HepG2 (cell line): ENCODE measurements around the gene GRK4. TPM values are rescaled to one million over a fixed set of nuclear protein-coding genes. Genes with fewer than 3 reads are reported as not detected.

Source experiments
- HDAC6 ChIP-seq: fragments of 200-600 bp; sonication (generic); IDR thresholded peaks from 2 replicates; pipeline ENCODE4 v1.7.0; 2017; ENCODE audit warnings: mild to moderate bottlenecking, antibody characterized with exemption, low read length, low read depth
- HMGXB3 ChIP-seq: sonication (generic); formaldehyde crosslinking; IDR thresholded peaks from 2 replicates; pipeline ENCODE4 v1.4.0; 2020; ENCODE audit warnings: missing genetic modification reagents, borderline replicate concordance
- MLXIP ChIP-seq: sonication (generic); formaldehyde crosslinking; IDR thresholded peaks from 2 replicates; pipeline ENCODE4 v1.9.0; 2021; ENCODE audit warnings: missing genetic modification reagents, borderline replicate concordance
- MTF2 ChIP-seq: sonication (generic); formaldehyde crosslinking; IDR thresholded peaks from 2 replicates; pipeline ENCODE4 v1.5.0; 2020; ENCODE audit warnings: missing genetic modification reagents, borderline replicate concordance
- SAFB2 ChIP-seq: sonication (generic); formaldehyde crosslinking; IDR thresholded peaks from 2 replicates; pipeline ENCODE4 v1.5.1; 2020; ENCODE audit warnings: missing genetic modification reagents, low read depth, mild to moderate bottlenecking, borderline replicate concordance
- TBL1XR1 ChIP-seq: fragments of 150-350 bp; IDR thresholded peaks from 2 replicates; pipeline ENCODE4 v1.6.1; 2014; ENCODE audit warnings: borderline replicate concordance, low read length; ENCODE audit not compliant: partially characterized antibody
- U2AF1 ChIP-seq: fragments of 200-400 bp; formaldehyde crosslinking; optimal IDR thresholded peaks from 2 replicates; pipeline ENCODE3; 2017; ENCODE audit warnings: mild to moderate bottlenecking, low read depth, low read length
- UBTF ChIP-seq: sonication (generic); formaldehyde crosslinking; IDR thresholded peaks from 2 replicates; pipeline ENCODE4 v1.4.0; 2020; ENCODE audit warnings: mild to moderate bottlenecking, missing genetic modification reagents
- ZNF354B ChIP-seq: sonication (generic); formaldehyde crosslinking; IDR thresholded peaks from 2 replicates; pipeline ENCODE4 v1.8.0; 2022; ENCODE audit warnings: mild to moderate bottlenecking, missing genetic modification reagents
- ZNF460 ChIP-seq: sonication (generic); formaldehyde crosslinking; IDR thresholded peaks from 2 replicates; pipeline ENCODE4 v1.5.1; 2020; ENCODE audit warnings: missing genetic modification reagents, mild to moderate bottlenecking, borderline replicate concordance
- ZNF605 ChIP-seq: sonication (generic); formaldehyde crosslinking; IDR thresholded peaks from 2 replicates; pipeline ENCODE4 v1.8.0; 2022; ENCODE audit warnings: mild to moderate bottlenecking, missing genetic modification reagents
- polyA plus RNA-seq, 8 experiments: library from polyadenylated mRNA; depleted of rRNA in 3 of 8; stranded (reverse) in 7 of 8; unstranded in 1 of 8; fragments of >200 nt; fragmentation: Illumina TruSeq in 4 of 8; extraction: Trizol in 4 of 8; gene quantifications; 2 replicates each; pipeline versions ENCODE4 v1.2.1 to v1.2.3, GENCODE V29; 2011 to 2016; ENCODE audit warnings: low read depth in 4 of 8, missing spikeins in 1 of 8, mixed read lengths in 1 of 8; ENCODE audit not compliant: insufficient read depth in 1 of 8
- total RNA-seq, 5 experiments: library from RNA; depleted of rRNA; stranded (reverse); fragments of >200 nt; fragmentation: Illumina TruSeq; extraction: Trizol; gene quantifications; 2 replicates each; pipeline ENCODE4 v1.2.3, GENCODE V29; 2016; ENCODE audit warnings: low read depth in 1 of 5
- TF ChIP-seq, protein P1 (sequence below): sonication (generic); formaldehyde crosslinking; IDR thresholded peaks from 2 replicates; pipeline ENCODE4 v1.9.0; 2021; ENCODE audit warnings: missing genetic modification reagents, mild to moderate bottlenecking, borderline replicate concordance

GRK4 gene
- total and polyA plus RNA-seq, 2 of the 13 experiments (the other 11 are each of a cell fraction or from before 2014, with no cell fraction given), result 1.8 to 2.0 TPM

DNA sequence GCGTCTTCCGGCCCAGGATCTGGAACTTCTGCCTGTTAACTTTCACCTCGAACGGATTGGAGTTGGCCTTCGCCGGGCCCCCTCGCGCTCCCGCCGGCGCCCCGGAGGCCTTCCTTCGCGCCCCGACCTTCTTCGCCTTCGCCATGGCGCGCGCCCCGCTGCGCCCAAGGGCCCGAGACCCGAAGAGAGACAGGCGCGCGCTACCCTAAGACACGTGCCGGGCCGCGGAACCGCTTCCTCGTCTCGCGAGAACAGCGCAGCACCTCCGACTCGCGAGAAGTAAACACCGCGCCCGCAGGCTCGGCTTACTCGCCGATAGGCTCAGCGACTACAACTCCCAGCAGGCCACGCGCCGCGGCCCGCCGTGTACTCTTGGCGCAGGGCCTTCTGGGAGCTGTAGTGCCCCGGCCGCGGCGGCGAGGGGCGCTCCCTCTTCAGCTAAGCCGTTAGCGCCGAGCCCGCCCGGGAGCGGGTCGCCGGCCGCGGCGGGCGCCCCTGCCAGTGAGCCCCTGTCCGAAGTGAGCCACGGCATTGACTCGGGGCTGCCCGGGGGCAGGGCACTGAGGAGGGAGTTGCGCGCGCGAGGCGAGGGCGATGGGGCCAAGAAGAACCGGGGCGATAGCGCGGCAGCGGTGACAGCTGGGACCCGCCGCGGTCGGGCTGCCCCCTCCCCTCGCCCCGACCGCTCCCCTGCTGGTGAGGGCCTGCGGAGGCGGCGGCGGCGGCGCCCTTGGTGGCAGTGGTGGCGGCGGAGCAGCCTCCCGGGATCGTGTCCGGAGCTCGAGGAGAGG, at the start of gene GRK4, which contains the start of gene NOP14 (continued):
- TF ChIP-seq MLXIP (CRISPR knock-in tag), result peak; percentile 16; the same call in 1 of the 2 replicates
- no peak for TF ChIP-seq U2AF1
- peak; percentile 92 for TF ChIP-seq ZNF605
- TF ChIP-seq, protein P1, sequence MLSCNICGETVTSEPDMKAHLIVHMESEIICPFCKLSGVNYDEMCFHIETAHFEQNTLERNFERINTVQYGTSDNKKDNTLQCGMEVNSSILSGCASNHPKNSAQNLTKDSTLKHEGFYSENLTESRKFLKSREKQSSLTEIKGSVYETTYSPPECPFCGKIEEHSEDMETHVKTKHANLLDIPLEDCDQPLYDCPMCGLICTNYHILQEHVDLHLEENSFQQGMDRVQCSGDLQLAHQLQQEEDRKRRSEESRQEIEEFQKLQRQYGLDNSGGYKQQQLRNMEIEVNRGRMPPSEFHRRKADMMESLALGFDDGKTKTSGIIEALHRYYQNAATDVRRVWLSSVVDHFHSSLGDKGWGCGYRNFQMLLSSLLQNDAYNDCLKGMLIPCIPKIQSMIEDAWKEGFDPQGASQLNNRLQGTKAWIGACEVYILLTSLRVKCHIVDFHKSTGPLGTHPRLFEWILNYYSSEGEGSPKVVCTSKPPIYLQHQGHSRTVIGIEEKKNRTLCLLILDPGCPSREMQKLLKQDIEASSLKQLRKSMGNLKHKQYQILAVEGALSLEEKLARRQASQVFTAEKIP, result no peak
- no peak for TF ChIP-seq HDAC6
- TF ChIP-seq SAFB2, result peak; percentile 59; the same call in 1 of the 2 replicates
- 0 out of 2 replicates have a peak, but pooled peaks have one; percentile 92 for TF ChIP-seq ZNF354B
- peak; percentile 86 for TF ChIP-seq UBTF (CRISPR knock-in tag)
- peak; percentile 87 for TF ChIP-seq HMGXB3 (CRISPR knock-in tag)
- peak; percentile 37 for TF ChIP-seq TBL1XR1
- TF ChIP-seq MTF2 (CRISPR knock-in tag), result no peak
- TF ChIP-seq ZNF460 (CRISPR knock-in tag), result no peak; the same call in 1 of the 2 replicates
